Stimulated activated CD4-positive, alpha-beta T cell treated with anti-CD3 and anti-CD28 coated beads, Interleukin-12 subunit alpha, Interleukin-12 subunit beta, amount 100 ng/mL, for 4 hours (primary cell): ENCODE results near the gene UBE2QL1.

ENCODE experiments used
- DNase-seq: peaks from one replicate; pipeline ENCODE4 v3.0.0-alpha.2; 2020

The UBE2QL1 gene

DNA sequence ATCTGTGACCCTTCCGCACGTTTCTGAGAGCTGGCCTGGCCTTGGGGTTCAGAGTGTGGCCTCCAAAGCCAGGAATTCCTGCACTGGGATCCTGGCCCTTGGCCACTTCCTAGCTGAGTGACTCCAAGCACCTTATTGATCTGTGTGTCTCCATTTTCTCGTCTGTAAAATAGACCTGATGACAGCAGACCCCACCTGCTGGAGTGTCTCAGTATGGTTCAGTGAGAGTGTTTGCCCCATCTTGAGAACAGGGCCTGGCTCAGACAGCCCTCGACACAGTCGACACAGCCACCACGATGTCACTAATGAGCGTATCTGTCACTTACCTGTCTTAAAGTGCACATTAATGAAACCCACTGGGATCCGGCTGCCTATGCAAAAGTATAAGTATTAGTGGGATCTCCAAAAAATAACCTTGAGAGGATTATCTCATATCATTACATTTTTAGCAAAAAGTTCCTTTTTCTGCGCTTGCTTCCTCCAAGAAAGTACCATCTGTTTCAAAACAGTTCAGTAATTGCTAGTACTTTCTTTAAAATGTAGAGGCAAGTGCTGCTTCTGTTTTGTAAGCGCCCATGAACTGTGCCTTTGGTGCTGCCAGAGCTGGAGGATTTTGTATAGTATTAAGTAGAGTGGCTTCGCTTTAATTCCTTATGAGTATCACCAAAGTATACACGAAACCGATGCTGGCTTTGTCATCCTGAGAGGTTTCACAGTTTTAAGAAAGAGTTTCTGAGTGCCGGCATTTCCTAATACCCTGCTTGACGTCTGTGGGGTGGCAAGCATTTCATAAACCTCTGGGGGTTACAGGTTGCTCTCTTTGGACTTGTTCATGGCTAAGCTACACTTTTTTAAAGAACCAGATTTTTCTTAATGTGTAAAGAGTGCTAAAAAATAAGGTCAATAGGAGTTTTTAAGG lies 31.7 kb downstream of the UBE2QL1 start:
- DNase-seq = no peak

DNA sequence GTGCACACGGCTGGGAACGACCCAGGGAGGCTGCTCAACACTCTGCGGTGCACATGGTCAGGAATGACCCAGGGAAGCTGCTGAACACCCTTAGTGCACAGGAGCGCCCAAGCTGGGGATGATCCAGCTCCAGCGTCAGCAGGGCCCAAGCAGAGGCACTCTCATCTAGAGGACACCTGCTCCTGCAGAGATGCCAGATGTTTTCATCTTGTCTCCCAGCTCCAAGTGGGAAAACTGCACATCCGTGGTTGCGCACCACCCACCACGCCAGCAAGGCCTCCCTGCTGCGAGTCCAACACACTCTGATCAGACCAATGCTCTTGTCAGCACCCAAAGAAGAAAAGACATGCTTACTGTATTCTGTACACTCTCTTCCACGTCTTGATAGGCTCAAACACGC lies 34.1 kb downstream of the UBE2QL1 start:
- no peak for DNase-seq

DNA sequence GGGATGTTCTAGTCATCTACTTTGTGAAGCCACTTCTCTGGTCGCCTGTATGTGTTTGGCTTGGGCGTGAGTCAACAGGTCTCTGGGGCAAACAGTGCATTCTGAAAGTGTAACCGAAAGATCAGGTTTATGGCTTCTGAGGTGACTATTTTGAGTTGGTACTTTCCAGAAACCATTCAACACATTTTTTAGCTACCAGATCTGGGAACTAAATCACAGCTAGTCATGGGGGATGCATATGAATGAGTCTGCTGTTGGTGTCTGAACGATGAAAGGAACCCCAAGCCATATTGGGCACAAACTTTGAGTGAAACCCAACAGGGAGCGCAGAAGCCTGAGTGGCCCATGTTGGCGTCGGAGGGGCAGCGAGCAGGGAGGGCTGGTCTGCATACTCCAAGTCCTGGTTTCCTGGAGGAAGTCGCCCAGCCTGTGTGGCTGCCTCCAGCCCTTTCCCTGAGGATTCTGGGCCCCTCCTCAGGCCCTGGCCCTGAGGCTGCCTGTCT lies 35.3 kb downstream of the UBE2QL1 start:
- DNase-seq = no peak

- DNase-seq = no peak
Observed at GRCh38 chr5:6484446-6484845, 35.8 kb downstream of the UBE2QL1 start.

GRCh38 chr5:6484899-6485298 lies 36.2 kb downstream of the UBE2QL1 start:
- no peak for DNase-seq

- DNase-seq = no peak
Observed at GRCh38 chr5:6485441-6485840, 36.8 kb downstream of the UBE2QL1 start.

- DNase-seq = no peak
Observed at GRCh38 chr5:6486074-6486473, 37.4 kb downstream of the UBE2QL1 start.

GRCh38 chr5:6487081-6487480 lies 38.4 kb downstream of the UBE2QL1 start:
- DNase-seq = no peak

DNA sequence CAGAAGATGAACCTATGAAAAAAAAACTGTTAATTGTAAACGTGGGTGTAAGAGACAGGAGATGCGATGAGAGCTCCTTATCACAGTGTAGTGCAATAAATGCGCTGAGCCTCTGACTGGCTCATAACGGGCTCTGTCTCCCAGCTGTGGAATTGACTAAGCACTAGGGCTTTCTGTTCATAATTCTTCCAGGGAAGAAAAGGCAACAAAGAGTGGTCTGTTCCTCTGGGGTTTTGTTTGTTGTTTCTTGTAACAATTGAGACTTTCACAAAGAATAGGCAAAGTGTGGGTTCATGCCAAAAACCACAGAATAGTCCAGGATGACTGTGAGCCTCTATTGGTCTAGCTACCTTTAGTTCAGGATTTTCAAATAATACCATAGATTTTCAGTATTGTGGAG lies 39.4 kb downstream of the UBE2QL1 start:
- DNase-seq = no peak

DNA sequence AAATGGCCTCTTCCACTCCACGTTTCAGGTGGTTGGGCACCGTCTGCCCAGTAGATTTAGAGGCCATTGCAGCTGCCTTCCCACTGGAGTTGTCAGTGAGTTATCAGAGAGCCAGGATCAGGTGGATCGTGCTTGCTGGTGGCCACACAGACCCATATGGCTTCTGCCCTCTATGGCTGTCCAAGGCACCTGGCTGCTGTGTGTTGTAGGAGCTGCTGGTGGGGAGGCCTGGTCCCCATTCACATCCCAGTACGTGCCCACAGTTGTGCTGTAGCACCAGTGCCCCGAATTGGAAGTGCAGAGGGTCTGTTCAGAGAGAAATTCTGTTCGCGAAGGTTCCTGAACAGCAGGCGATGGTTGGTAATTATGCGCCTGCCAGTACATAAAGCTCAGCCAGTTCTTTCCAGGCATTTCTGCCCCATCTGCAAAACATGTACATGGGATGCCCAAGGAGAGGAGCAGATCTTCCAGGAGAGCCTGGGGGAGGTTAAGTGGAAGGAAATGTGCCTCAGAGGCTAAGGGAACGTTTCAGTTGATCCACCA lies 41.1 kb downstream of the UBE2QL1 start:
- DNase-seq = no peak

- DNase-seq = no peak
Observed at GRCh38 chr5:6490246-6490645, 41.6 kb downstream of the UBE2QL1 start.

- no peak for DNase-seq
Observed at GRCh38 chr5:6490693-6491092, 42.0 kb downstream of the UBE2QL1 start.

DNA sequence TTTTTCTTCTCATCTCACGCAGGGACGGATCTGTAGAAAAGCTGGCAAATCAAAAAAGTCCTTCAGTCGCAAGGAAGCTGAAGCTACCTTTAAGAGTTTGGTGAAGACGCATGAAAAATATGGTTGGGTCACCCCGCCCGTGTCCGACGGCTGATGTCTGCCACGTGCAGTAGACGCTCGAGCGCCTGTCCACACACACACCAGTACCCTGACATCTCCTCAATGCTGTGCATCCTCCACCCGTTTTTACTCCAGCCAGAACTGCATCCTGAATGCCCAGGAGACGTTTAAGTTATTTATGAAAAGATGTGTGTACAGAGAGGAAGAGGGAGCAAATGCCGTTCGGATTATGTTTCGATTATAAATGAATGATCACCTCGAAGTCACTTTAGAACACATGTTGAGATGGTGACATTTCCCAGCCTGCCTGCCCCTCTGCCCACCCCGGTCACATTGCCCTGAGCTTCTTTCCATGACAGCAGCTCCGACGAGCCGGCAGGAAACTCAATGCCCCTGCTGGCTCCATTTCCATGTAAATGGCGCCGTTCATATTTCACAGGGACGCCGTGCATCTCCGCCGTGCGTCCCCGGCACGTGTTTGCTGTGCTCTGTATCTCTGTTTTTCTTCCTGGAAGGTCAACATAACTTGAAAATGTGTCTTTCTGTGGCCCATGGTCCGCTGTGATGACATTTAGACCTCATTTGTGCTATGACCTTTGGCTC lies 42.7 kb downstream of the UBE2QL1 start:
- DNase-seq = no peak

GRCh38 chr5:6491919-6492290 lies 43.2 kb downstream of the UBE2QL1 start:
- DNase-seq = no peak

DNA sequence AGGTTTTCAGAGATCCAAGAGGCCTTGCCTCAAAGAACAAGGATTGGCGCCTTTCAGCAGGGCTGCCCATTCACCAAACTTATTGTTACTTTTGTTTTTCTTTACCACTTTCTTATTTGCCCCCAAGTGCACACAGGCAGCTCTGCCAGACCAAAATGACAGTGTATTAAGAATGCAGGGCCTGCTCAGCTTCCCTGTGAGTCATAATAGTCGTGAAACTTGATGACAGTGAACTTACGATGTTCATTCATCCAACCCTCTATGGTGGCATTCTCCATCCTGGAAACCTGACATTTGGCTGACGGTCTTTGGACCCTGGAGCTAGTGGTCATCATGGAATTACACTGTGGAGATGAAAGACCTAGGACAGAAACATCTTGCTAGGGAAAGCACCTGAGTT lies 44.3 kb downstream of the UBE2QL1 start:
- no peak for DNase-seq

- no peak for DNase-seq
Observed at GRCh38 chr5:6493681-6494454, 45.2 kb downstream of the UBE2QL1 start.

DNA sequence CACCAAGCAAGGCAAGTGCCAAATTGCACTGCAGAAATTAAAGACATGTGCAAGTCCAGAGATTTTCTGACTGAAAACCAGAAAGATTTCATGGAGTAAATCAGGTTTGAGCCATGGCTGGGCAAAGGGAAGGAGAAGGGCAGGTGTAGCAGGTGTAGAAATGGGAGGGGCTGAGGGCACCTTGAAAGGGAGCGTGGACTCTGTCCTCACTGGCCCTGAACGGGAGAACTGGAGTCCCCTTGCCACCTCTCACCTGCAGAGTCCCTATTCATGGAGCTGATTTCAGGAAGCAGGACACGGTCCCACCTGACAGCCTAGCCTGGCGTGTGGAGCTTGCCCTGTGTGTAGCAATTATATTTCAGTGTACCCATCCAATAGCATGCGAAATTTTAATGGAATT lies 46.3 kb downstream of the UBE2QL1 start:
- no peak for DNase-seq

DNA sequence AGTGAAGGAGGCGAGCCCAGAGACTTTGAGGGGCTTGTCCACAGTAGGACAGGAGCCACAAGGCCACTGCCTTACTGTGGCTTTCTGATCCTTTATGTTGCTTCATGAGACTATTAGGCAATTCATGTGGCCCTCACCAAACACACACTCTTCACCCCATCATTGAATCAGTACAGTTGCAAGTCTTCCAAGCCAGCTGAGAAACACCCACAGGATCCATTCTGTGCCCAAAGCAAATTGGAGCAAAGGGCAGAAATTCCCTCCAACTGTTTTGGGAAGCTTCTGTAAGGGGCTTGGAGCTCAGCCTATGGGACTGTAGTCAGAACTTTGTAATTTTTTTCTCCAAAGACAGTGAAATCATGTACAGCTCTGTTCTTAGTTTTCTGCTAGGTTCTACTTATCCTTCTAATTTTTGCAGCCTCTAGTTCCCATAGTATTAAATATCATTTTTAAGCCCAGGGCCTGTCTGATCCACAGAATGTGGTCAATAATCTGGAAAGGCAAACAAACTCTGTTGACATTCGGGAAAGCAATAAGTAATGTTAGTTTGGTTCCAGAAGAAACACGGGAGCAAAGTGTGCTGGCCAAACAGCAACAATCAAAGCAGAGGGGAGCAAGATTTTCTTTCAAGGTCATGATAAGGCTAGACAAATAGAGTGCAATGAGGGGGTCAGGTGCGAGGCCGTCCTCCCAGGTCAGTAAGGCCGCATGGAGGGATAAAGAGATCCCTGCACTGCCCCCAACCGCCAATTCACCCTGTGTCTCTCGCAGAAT lies 47.0 kb downstream of the UBE2QL1 start:
- no peak for DNase-seq

DNA sequence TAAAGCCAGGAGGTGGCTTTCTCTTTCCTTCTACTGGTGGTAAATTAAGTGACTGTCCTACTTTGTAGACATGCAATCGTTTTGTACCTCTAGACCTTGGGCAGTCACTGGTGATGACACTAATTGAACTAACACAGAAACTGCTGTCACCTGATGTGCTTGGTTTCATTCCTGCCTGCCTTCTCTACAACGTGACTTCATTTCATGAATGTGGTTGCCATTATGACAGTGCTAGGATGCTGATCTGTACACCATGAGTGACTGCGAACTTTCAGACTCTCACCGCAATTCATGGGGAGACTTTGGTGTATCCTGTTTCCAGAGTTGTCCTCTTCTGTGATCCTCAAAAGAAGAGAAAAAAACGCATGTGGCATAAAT lies 47.5 kb downstream of the UBE2QL1 start:
- no peak for DNase-seq

DNA sequence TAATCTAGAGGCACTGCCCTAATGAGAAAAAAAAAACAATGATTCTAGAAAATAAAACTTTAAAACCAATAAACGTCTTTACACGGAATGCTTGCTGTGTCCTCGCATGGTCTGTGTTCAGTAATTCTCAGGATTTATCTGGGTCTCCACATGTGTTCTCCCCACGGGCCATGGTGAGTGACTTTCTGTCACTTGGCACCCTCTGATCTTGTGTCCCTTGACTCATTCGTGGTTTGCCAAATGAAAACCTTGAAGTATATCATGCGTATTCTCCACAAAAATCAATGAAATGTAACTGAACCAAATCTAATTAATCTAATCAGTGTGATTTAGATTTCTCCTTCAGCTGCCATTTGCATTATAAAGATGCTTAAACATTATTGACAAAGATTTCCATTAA lies 48.0 kb downstream of the UBE2QL1 start:
- DNase-seq = no peak

DNA sequence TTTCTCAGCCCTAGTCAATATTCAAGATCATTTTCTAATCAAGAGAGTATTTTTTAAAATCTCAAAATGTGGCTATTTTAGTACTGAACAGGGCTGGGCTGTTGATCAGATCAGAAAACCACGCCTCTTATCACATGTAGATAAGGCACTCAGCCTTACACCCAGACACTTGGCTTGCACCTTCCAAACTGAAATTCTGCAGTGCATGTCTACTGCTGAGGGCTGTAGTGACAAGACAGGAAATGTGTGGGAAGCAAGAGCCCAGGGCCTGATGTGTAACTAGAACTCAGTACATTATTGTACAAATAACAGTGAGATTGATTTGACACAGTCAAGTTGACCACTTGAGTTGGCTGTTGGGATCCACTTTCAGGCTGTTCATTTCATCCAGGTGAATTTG lies 48.6 kb downstream of the UBE2QL1 start:
- DNase-seq = no peak

GRCh38 chr5:6498968-6499367 lies 50.3 kb downstream of the UBE2QL1 start:
- no peak for DNase-seq
